ENCODE results near the gene PIP5K1C. TPM values are rescaled to one million over a fixed set of nuclear protein-coding genes. Genes with fewer than 3 reads are reported as not detected.

The PIP5K1C gene
- total and polyA plus RNA-seq, 9 of the 15 experiments (the other 6 are each of a cell fraction or from before 2014, with no cell fraction given) = 0.38 to 22.1 (median 4.1) TPM

DNA sequence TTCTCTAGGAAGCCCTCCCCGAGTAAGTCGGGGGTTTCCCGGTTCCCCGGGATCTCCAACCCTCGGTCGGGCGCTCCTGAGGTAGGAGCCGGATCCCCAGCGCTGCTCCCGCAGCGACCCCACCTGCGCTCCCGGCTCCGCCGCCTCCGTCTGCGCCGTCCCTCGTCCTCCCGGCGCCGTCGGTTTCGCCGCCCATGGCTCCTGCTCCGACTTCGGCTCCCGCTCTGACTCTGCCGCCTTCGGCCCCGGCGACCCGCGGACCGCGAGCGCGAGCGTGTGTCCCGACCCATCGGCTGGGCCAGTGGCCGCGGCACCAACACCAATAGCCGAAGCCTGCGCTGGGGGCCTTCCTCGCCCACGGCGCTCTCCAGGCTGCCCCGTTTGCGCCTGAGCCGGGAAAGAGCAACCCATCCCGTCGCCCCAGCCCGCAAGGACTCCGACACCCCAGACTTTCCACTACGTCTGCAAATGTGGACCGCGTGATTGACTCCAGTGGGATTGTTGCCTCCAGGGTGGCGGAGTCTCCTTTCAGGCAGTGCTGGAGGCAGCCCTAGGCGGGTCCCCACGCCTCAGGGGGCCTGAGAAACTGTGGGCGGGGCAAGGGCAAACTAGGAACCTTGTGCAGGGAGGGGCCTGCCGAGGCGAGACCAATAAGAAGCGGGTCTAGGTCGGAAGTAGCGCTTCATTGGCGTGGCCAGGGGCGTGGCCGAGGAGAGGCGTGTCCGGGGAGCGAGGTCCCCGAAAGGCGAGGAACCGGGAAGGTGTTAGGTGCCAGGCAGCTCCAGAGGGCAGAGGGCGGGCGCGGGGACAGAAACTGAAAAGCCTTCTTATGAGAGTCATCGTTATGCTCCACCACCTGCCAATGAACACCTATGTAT is 73.6 kb downstream of the PIP5K1C start, which contains the start of gene CACTIN (continued):
- TF ChIP-seq NFIC (IDR thresholded peaks at IDR 0.05) (no peak), SP2 (IDR thresholded peaks at IDR 0.05; ENCODE audit: extremely low read depth, low read depth, low read length, poor library complexity, severe bottlenecking) (peak; percentile 32), CHD7 (IDR thresholded peaks at IDR 0.05; ENCODE audit: low read depth, low read length) (no peak), SRF (CRISPR knock-in tag; IDR thresholded peaks at IDR 0.05) (peak in 1 of 2 experiments; percentile 81; a peak in 1 of 4 replicates), XRCC3 (IDR thresholded peaks at IDR 0.05) (no peak), EP400 (IDR thresholded peaks at IDR 0.05) (peak; percentile 93; the same call in 1 of the 2 replicates), CUX1 (CRISPR knock-in tag; IDR thresholded peaks at IDR 0.05) (no peak)
- TF ChIP-seq, protein P1, sequence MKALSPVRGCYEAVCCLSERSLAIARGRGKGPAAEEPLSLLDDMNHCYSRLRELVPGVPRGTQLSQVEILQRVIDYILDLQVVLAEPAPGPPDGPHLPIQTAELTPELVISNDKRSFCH (CRISPR knock-in tag; IDR thresholded peaks at IDR 0.05) = no peak
- TF ChIP-seq, protein P1 (tag; IDR thresholded peaks at IDR 0.05) = peak; percentile 70
